K562 (cell line): ENCODE results near the gene DENND2A. TPM values are rescaled to one million over a fixed set of nuclear protein-coding genes. Genes with fewer than 3 reads are reported as not detected.
A peak's percentile ranks its signal among the peaks of the same experiment; 100 is the strongest.

Experiments used
- ARID2 ChIP-seq: fragments of 450-650 bp; IDR thresholded peaks from 2 replicates; pipeline ENCODE4 v1.6.1; 2017; ENCODE audit warnings: antibody characterized with exemption, mild to moderate bottlenecking
- BACH1 ChIP-seq: fragments of 200-800 bp; sonication (Bioruptor generic); IDR thresholded peaks from 2 replicates; pipeline ENCODE4 v1.6.1; 2016; ENCODE audit warnings: missing genetic modification characterization, missing compliant biosample characterization
- ETV5 ChIP-seq: sonication (generic); formaldehyde crosslinking; IDR thresholded peaks from 2 replicates; pipeline ENCODE4 v1.4.0; 2020; ENCODE audit warnings: low read depth, mild to moderate bottlenecking, missing genetic modification reagents
- KDM2B ChIP-seq: fragments of 250-450 bp; sonication (Bioruptor Pico); IDR thresholded peaks from 2 replicates; pipeline ENCODE4 v1.8.0; 2021; ENCODE audit warnings: mild to moderate bottlenecking, moderate library complexity
- L3MBTL2 ChIP-seq: fragments of 450-650 bp; IDR thresholded peaks from 2 replicates; pipeline ENCODE4 v1.6.1; 2016; ENCODE audit warnings: mild to moderate bottlenecking, moderate library complexity
- PPARD ChIP-seq: fragments of 250-450 bp; sonication (Bioruptor Pico); IDR thresholded peaks from 2 replicates; pipeline ENCODE4 v1.8.0; 2022; ENCODE audit warnings: inconsistent platforms, mild to moderate bottlenecking, moderate library complexity
- RAD51 ChIP-seq: fragments of 450-650 bp; IDR thresholded peaks from 2 replicates; pipeline ENCODE4 v1.7.1; 2016; ENCODE audit warnings: low read depth, mild to moderate bottlenecking, borderline replicate concordance
- RBM17 ChIP-seq: fragments of 200-400 bp; formaldehyde crosslinking; IDR thresholded peaks from 2 replicates; pipeline ENCODE4 v1.6.1; 2017; ENCODE audit warnings: low read depth, mild to moderate bottlenecking, low read length, borderline replicate concordance
- SMC3 ChIP-seq: conservative IDR thresholded peaks from 2 replicates; pipeline ENCODE4 v1.6.1; 2011; ENCODE audit warnings: low read depth, low read length, improper control_type of control experiment; ENCODE audit not compliant: insufficient read depth
- TBL1XR1 ChIP-seq, 2 experiments: IDR thresholded peaks; 2 replicates each; pipeline ENCODE4 v1.6.1; 2012; ENCODE audit warnings: improper control_type of control experiment in 2 of 2, low read length in 2 of 2, mild to moderate bottlenecking in 1 of 2
- THAP7 ChIP-seq: fragments of 250-450 bp; sonication (Bioruptor Pico); IDR thresholded peaks from 2 replicates; pipeline ENCODE4 v1.5.0; 2021
- ZNF133 ChIP-seq: fragments of 250-450 bp; sonication (Bioruptor Pico); IDR thresholded peaks from 2 replicates; pipeline ENCODE4 v1.4.0; 2020; ENCODE audit warnings: mild to moderate bottlenecking
- ZNF24 ChIP-seq: fragments of 450-650 bp; IDR thresholded peaks from 2 replicates; pipeline ENCODE4 v1.6.1; 2016
- ZNF511 ChIP-seq: sonication (generic); formaldehyde crosslinking; IDR thresholded peaks from 2 replicates; pipeline ENCODE4 v1.8.0; 2022; ENCODE audit warnings: mild to moderate bottlenecking, missing genetic modification reagents
- polyA plus RNA-seq, 8 experiments: library from polyadenylated mRNA; depleted of rRNA in 4 of 8; stranded (reverse) in 5 of 8; unstranded in 3 of 8; fragments of >200 nt; fragmentation: Nextera tagmentation in 2 of 8; fragmentation: Illumina TruSeq in 1 of 8; extraction: Ambion mirVana in 2 of 8; extraction: Trizol in 1 of 8; gene quantifications; 2 replicates each; pipeline versions ENCODE4 v1.2.1 to v1.2.3, GENCODE V29; 2011 to 2014; ENCODE audit warnings: inconsistent platforms in 1 of 8, missing spikeins in 1 of 8
- total RNA-seq, 7 experiments: library from RNA; depleted of rRNA in 6 of 7; stranded (reverse); fragments of >200 nt in 6 of 7; fragmentation: Illumina TruSeq in 2 of 7; extraction: Trizol in 2 of 7; gene quantifications; 2 replicates each; pipeline versions ENCODE4 v1.2.1 to v1.2.3, GENCODE V29; 2011 to 2021; ENCODE audit warnings: low replicate concordance in 1 of 7
- TF ChIP-seq, protein P1 (sequence below): sonication (generic); formaldehyde crosslinking; IDR thresholded peaks from 2 replicates; pipeline ENCODE4 v1.8.0; 2023; ENCODE audit warnings: mild to moderate bottlenecking, missing genetic modification reagents
- TF ChIP-seq, protein P2 (sequence below): fragments of 450-650 bp; formaldehyde crosslinking; IDR thresholded peaks from 2 replicates; pipeline ENCODE4 v1.4.0; 2020; ENCODE audit warnings: mild to moderate bottlenecking, moderate library complexity
- TF ChIP-seq, protein P3 (sequence below), 2 experiments: IDR thresholded peaks in 1 of 2; conservative IDR thresholded peaks in 1 of 2; 2 replicates each; pipeline ENCODE4 v1.6.1; 2016; ENCODE audit warnings: low read depth in 2 of 2, mild to moderate bottlenecking in 1 of 2, missing compliant biosample characterization in 1 of 2, missing genetic modification characterization in 1 of 2, moderate library complexity in 1 of 2

DENND2A gene
- total and polyA plus RNA-seq, 9 of the 15 experiments (the other 6 are each of a cell fraction or from before 2014, with no cell fraction given): not detected

DNA sequence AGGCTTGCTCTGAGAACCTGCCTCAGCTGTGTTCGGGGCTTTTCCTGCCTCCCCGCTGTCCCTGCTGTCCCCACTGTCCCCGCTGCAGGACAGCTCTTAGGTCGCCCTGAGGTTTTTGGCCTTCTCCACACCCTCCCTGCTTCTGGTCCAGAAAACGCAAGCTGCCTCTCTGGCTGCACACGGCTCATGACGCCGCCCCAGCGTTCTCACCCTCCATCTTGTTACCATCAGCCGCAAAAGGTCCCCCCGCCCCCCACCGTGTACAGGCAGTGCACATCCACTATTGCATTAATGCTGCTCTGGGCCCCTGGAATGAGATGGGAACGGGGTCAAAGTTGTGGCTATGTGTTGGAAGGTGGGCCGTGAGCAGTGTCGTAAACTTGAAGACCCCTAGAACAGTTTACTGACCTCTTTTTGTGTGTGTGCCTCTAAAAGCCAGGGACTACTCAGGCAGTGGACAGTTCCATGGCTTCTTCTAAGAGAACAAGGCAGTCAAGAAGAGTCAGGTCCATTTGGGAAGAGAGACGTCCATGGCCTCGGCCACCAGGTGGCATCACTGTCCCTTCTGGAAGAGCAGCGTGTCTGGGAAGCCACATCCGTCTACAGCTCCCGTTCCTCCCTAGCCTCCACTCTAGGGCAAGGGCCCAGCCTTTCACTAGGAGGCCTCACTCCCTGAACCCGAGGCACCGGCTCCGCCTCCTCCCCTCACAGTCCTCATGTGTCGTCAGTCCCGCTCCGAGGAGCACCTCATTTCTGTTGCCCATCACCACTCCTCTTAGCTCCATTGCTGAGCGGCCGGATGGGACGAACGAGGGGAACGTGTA is 122.9 kb downstream of the DENND2A start (continued):
- TF ChIP-seq RAD51 (0 out of 2 replicates have a peak, but pooled peaks have one; percentile 19), ZNF511 (CRISPR knock-in tag) (0 out of 2 replicates have a peak, but pooled peaks have one; percentile 60), ARID2 (peak; percentile 94), RBM17 (no peak), ZNF133 (CRISPR knock-in tag) (no peak), KDM2B (0 out of 2 replicates have a peak, but pooled peaks have one; percentile 34), ETV5 (CRISPR knock-in tag) (0 out of 2 replicates have a peak, but pooled peaks have one; percentile 60), ZNF24 (peak; percentile 78), SMC3 (peak; percentile 99), TBL1XR1 (IDR thresholded peaks at IDR 0.05; ENCODE audit: low read length in 2 of 2) (peak in 1 of 2 experiments; percentile 28; a peak in 2 of 4 replicates), BACH1 (tag) (no peak), PPARD (CRISPR knock-in tag) (no peak), L3MBTL2 (peak; percentile 73; the same call in 1 of the 2 replicates), THAP7 (CRISPR knock-in tag) (no peak)
- TF ChIP-seq, protein P1, sequence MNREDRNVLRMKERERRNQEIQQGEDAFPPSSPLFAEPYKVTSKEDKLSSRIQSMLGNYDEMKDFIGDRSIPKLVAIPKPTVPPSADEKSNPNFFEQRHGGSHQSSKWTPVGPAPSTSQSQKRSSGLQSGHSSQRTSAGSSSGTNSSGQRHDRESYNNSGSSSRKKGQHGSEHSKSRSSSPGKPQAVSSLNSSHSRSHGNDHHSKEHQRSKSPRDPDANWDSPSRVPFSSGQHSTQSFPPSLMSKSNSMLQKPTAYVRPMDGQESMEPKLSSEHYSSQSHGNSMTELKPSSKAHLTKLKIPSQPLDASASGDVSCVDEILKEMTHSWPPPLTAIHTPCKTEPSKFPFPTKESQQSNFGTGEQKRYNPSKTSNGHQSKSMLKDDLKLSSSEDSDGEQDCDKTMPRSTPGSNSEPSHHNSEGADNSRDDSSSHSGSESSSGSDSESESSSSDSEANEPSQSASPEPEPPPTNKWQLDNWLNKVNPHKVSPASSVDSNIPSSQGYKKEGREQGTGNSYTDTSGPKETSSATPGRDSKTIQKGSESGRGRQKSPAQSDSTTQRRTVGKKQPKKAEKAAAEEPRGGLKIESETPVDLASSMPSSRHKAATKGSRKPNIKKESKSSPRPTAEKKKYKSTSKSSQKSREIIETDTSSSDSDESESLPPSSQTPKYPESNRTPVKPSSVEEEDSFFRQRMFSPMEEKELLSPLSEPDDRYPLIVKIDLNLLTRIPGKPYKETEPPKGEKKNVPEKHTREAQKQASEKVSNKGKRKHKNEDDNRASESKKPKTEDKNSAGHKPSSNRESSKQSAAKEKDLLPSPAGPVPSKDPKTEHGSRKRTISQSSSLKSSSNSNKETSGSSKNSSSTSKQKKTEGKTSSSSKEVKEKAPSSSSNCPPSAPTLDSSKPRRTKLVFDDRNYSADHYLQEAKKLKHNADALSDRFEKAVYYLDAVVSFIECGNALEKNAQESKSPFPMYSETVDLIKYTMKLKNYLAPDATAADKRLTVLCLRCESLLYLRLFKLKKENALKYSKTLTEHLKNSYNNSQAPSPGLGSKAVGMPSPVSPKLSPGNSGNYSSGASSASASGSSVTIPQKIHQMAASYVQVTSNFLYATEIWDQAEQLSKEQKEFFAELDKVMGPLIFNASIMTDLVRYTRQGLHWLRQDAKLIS (CRISPR knock-in tag): no peak
- TF ChIP-seq, protein P2, sequence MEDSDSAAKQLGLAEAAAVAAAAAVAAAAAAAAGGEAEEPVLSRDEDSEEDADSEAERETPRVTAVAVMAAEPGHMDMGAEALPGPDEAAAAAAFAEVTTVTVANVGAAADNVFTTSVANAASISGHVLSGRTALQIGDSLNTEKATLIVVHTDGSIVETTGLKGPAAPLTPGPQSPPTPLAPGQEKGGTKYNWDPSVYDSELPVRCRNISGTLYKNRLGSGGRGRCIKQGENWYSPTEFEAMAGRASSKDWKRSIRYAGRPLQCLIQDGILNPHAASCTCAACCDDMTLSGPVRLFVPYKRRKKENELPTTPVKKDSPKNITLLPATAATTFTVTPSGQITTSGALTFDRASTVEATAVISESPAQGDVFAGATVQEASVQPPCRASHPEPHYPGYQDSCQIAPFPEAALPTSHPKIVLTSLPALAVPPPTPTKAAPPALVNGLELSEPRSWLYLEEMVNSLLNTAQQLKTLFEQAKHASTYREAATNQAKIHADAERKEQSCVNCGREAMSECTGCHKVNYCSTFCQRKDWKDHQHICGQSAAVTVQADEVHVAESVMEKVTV: peak; percentile 94
- TF ChIP-seq, protein P3, sequence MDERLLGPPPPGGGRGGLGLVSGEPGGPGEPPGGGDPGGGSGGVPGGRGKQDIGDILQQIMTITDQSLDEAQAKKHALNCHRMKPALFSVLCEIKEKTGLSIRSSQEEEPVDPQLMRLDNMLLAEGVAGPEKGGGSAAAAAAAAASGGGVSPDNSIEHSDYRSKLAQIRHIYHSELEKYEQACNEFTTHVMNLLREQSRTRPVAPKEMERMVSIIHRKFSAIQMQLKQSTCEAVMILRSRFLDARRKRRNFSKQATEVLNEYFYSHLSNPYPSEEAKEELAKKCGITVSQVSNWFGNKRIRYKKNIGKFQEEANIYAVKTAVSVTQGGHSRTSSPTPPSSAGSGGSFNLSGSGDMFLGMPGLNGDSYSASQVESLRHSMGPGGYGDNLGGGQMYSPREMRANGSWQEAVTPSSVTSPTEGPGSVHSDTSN (CRISPR knock-in tag; IDR thresholded peaks at IDR 0.05; ENCODE audit: low read depth): no peak
- TF ChIP-seq, protein P3 (tag; conservative IDR thresholded peaks at IDR 0.05; ENCODE audit: low read depth): no peak
